Measurements from ENCODE around the gene SAP130. TPM values are rescaled to one million over a fixed set of nuclear protein-coding genes. Genes with fewer than 3 reads are reported as not detected.

SAP130 gene
- total and polyA plus RNA-seq, 2 experiments from 2014 or later: 5.5 to 8.7 TPM

DNA sequence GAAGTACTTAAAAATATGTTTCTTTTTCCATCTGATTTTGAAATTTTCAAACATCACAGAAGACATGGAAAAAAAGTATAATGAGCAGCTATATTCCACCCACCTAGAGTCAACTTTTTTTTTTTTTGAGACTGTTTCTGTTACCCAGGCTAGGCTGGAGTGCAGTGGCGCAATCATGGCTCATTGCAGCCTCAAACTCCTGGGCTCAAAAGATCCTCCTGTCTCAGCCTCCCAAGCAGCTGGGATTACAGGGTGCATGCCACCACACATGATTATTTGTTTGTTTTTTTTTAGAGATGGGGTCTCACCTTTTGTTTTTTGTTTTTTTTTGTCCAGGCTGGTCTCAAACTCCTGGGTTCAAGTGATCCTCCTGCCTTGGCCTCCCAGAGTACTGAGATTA, 36.5 kb upstream of the SAP130 start:
- no peak overlapping the region for H3K27ac ChIP-seq
- H3K9me3 ChIP-seq (ENCODE audit: low read depth): no peaks in the 10 kb centered on the region
- no peaks in the 10 kb centered on the region for H3K27me3 ChIP-seq (replicated peaks; ENCODE audit: insufficient read depth)
- no peak overlapping the region for H2AFZ ChIP-seq
- H3K4me2 ChIP-seq (ENCODE audit: unreplicated experiment): no peak overlapping the region
- no peaks in the 10 kb centered on the region for H4K20me1 ChIP-seq (ENCODE audit: insufficient read depth)
- 90 to 100% methylated on average over 1 of the region's 1 CpG for WGBS, 2 experiments (ENCODE audit: low coverage in 1 of 2, low lambda C conversion rate in 2 of 2, missing lambda C conversion rate in 2 of 2)
- no peak for DNase-seq
- no peaks in the 10 kb centered on the region for H3K79me2 ChIP-seq (ENCODE audit: insufficient read depth)
- no peaks in the 10 kb centered on the region for H3F3A ChIP-seq (ENCODE audit: insufficient read depth)
- no peak overlapping the region for H3K4me3 ChIP-seq
- no peaks in the 10 kb centered on the region for H3K9me2 ChIP-seq (ENCODE audit: insufficient read depth)
- no peaks in the 10 kb centered on the region for H3K36me3 ChIP-seq (ENCODE audit: low read depth)
- H3K4me1 ChIP-seq (ENCODE audit: insufficient read depth): no peaks in the 10 kb centered on the region
- TF ChIP-seq EZH2phosphoT487 (IDR thresholded peaks at IDR 0.05; ENCODE audit: insufficient read depth, low read depth): no peak
- TF ChIP-seq EZH2 (IDR thresholded peaks at IDR 0.05; ENCODE audit: insufficient read depth, poor library complexity, severe bottlenecking): no peak
- in situ Hi-C loops (cut with MboI): no loop called here
- H3K9ac ChIP-seq: no peak overlapping the region

DNA sequence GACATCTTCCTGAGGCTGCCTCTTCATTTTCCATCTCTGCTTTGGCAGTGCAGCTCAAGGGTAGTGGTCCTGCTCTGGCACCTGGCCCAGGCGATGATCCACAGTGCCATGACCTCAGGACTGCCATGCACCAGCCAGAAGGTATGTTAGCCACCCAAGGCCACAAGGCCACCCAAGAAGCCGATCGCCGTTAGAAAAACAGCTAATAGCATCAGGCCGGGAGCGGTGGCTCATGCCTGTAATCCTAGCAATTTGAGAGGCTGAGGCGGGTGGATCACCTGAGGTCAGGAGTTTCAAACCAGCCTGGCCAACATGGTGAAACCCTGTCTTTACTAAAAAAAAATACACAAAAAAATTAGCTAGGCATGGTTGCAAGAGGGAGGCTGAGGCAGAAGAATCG, 34.7 kb upstream of the SAP130 start:
- Histone ChIP-seq H3K9me3 (ENCODE audit: low read depth) (no peaks in the 10 kb centered on the region), H3K27me3 (replicated peaks; ENCODE audit: insufficient read depth) (no peaks in the 10 kb centered on the region), H2AFZ (no peak overlapping the region), H3K4me3 (no peak overlapping the region), H3K9me2 (ENCODE audit: insufficient read depth) (no peaks in the 10 kb centered on the region), H3K79me2 (ENCODE audit: insufficient read depth) (no peaks in the 10 kb centered on the region), H3K9ac (no peak overlapping the region), H3K4me1 (ENCODE audit: insufficient read depth) (no peaks in the 10 kb centered on the region), H3K27ac (no peak overlapping the region), H3K4me2 (ENCODE audit: unreplicated experiment) (no peak overlapping the region), H3F3A (ENCODE audit: insufficient read depth) (no peaks in the 10 kb centered on the region), H3K36me3 (ENCODE audit: low read depth) (no peaks in the 10 kb centered on the region), H4K20me1 (ENCODE audit: insufficient read depth) (no peaks in the 10 kb centered on the region)
- in situ Hi-C loops (cut with MboI): no loop called here
- WGBS, 2 experiments (ENCODE audit: low coverage in 1 of 2, low lambda C conversion rate in 2 of 2, missing lambda C conversion rate in 2 of 2): 81% methylated on average over 8 of the region's 8 CpGs
- no peak for TF ChIP-seq EZH2phosphoT487 (IDR thresholded peaks at IDR 0.05; ENCODE audit: insufficient read depth, low read depth)
- no peak for TF ChIP-seq EZH2 (IDR thresholded peaks at IDR 0.05; ENCODE audit: insufficient read depth, poor library complexity, severe bottlenecking)
- DNase-seq: no peak

DNA sequence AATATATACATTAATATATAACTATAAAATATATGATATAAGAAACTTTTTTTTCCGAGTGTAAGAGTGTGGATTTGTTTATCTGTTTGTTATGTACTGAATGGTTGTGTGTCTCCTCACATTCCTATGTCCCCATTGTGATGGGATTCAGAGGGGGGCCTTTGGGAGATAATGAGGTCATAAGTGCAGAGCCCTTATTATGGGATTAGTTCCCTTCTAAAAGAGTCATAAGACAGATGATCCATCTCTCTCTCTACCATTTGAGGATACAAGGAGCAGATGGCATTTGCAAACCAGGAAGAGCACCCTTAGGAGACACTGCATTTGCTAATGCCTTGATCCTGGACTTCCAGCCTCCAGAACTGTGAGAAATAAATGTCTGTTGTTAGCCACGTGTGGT, 30.3 kb upstream of the SAP130 start:
- in situ Hi-C loops (cut with MboI): no loop called here
- Histone ChIP-seq H3K27me3 (replicated peaks; ENCODE audit: insufficient read depth) (0 out of 2 replicates have a peak, but pooled peaks cover 6% of the 10 kb centered on the region), H2AFZ (no peak overlapping the region), H3K9me3 (ENCODE audit: low read depth) (no peaks in the 10 kb centered on the region), H3K27ac (no peak overlapping the region), H3K9ac (no peak overlapping the region), H3K4me3 (no peak overlapping the region), H3K4me2 (ENCODE audit: unreplicated experiment) (no peak overlapping the region), H3K36me3 (ENCODE audit: low read depth) (no peaks in the 10 kb centered on the region), H3K79me2 (ENCODE audit: insufficient read depth) (no peaks in the 10 kb centered on the region), H4K20me1 (ENCODE audit: insufficient read depth) (no peaks in the 10 kb centered on the region), H3F3A (ENCODE audit: insufficient read depth) (no peaks in the 10 kb centered on the region), H3K4me1 (ENCODE audit: insufficient read depth) (no peaks in the 10 kb centered on the region), H3K9me2 (ENCODE audit: insufficient read depth) (no peaks in the 10 kb centered on the region)
- DNase-seq: no peak
- WGBS, 2 experiments (ENCODE audit: low coverage in 1 of 2, low lambda C conversion rate in 2 of 2, missing lambda C conversion rate in 2 of 2): 14 to 15% methylated on average over 2 of the region's 2 CpGs
- no peak for TF ChIP-seq EZH2 (IDR thresholded peaks at IDR 0.05; ENCODE audit: insufficient read depth, poor library complexity, severe bottlenecking)
- TF ChIP-seq EZH2phosphoT487 (IDR thresholded peaks at IDR 0.05; ENCODE audit: insufficient read depth, low read depth): no peak

DNA sequence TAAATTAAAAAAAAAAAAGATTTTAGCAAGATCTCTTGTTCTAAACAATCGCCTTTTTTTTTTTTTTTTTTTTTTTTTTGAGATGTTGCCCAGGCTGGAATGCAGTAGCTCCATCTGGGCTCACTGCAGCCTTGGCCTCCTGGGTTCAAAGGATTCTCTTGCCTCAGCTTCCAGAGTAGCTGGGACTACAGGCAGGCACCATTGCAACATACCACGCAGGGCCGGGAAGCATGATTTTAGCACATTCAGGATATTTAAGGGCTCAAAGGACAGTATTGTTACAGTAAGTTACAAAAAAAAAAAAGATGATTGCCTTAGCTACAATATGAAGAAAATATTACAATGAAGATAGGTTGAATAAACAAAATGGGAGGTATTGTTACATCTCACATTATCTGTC, 29.5 kb upstream of the SAP130 start:
- no peaks in the 10 kb centered on the region for H4K20me1 ChIP-seq (ENCODE audit: insufficient read depth)
- no peak for DNase-seq
- H3K9ac ChIP-seq: no peak overlapping the region
- no peak overlapping the region for H3K4me3 ChIP-seq
- no peak for TF ChIP-seq EZH2 (IDR thresholded peaks at IDR 0.05; ENCODE audit: insufficient read depth, poor library complexity, severe bottlenecking)
- TF ChIP-seq EZH2phosphoT487 (IDR thresholded peaks at IDR 0.05; ENCODE audit: insufficient read depth, low read depth): no peak
- 0 out of 2 replicates have a peak, but pooled peaks cover 6% of the 10 kb centered on the region for H3K27me3 ChIP-seq (replicated peaks; ENCODE audit: insufficient read depth)
- no peaks in the 10 kb centered on the region for H3K79me2 ChIP-seq (ENCODE audit: insufficient read depth)
- no peak overlapping the region for H3K4me2 ChIP-seq (ENCODE audit: unreplicated experiment)
- no peak overlapping the region for H2AFZ ChIP-seq
- H3K9me2 ChIP-seq (ENCODE audit: insufficient read depth): no peaks in the 10 kb centered on the region
- H3K4me1 ChIP-seq (ENCODE audit: insufficient read depth): no peaks in the 10 kb centered on the region
- WGBS, 2 experiments (ENCODE audit: low coverage in 1 of 2, low lambda C conversion rate in 2 of 2, missing lambda C conversion rate in 2 of 2): 37 to 40% methylated on average over 3 of the region's 3 CpGs
- H3K27ac ChIP-seq: no peak overlapping the region
- H3K36me3 ChIP-seq (ENCODE audit: low read depth): no peaks in the 10 kb centered on the region
- no peaks in the 10 kb centered on the region for H3F3A ChIP-seq (ENCODE audit: insufficient read depth)
- in situ Hi-C loops (cut with MboI): no loop called here
- no peaks in the 10 kb centered on the region for H3K9me3 ChIP-seq (ENCODE audit: low read depth)

All from GM23248 (cell line).